GM12878 (cell line): Measurements from ENCODE around the gene ITPR3.

Experiments used
- ATF7 ChIP-seq: fragments of 450-650 bp; IDR thresholded peaks from 2 replicates; pipeline ENCODE4 v1.6.1; 2016; ENCODE audit warnings: low read depth, mild to moderate bottlenecking
- CEBPB ChIP-seq, 2 experiments: fragments of 150-350 bp in 1 of 2; IDR thresholded peaks; 2 replicates each; pipeline ENCODE4 v1.6.1; 2012 to 2014; ENCODE audit warnings: low read depth in 2 of 2, low read length in 2 of 2, borderline replicate concordance in 1 of 2, inconsistent platforms in 1 of 2
- EZH2 ChIP-seq: IDR thresholded peaks from 2 replicates; pipeline ENCODE4 v1.6.1; 2012; ENCODE audit warnings: low read depth, mild to moderate bottlenecking, control low read depth, inconsistent platforms, low read length, borderline replicate concordance; ENCODE audit not compliant: control insufficient read depth
- NR2C2 ChIP-seq: IDR thresholded peaks from 2 replicates; pipeline ENCODE4 v1.6.1; 2011; ENCODE audit warnings: borderline replicate concordance, low read depth; ENCODE audit not compliant: control insufficient read depth, insufficient read length
- POLR2A ChIP-seq: IDR thresholded peaks from 2 replicates; pipeline ENCODE4 v1.6.1; 2011; ENCODE audit warnings: low read depth, mild to moderate bottlenecking, low read length
- POLR2AphosphoS2 ChIP-seq: IDR thresholded peaks from 2 replicates; pipeline ENCODE4 v1.6.1; 2011; ENCODE audit warnings: low read depth, mild to moderate bottlenecking, low read length, improper control_type of control experiment, moderate library complexity
- SP1 ChIP-seq: IDR thresholded peaks from one replicate; pipeline ENCODE4 v1.6.1; 2011; ENCODE audit warnings: low read depth, low read length
- USF1 ChIP-seq: IDR thresholded peaks from 2 replicates; pipeline ENCODE4 v1.6.1; 2011; ENCODE audit warnings: borderline replicate concordance, low read depth, mild to moderate bottlenecking, moderate library complexity, mixed read lengths, low read length; ENCODE audit not compliant: insufficient read depth; ENCODE audit errors: extremely low read length
- TF ChIP-seq, protein P1 (sequence below), 3 experiments: IDR thresholded peaks in 2 of 3; conservative IDR thresholded peaks in 1 of 3; 2 replicates each; pipeline ENCODE4 v1.5.1; 2011; ENCODE audit warnings: low read depth in 3 of 3, low read length in 3 of 3, mild to moderate bottlenecking in 3 of 3, control low read depth in 2 of 3, moderate library complexity in 2 of 3, inconsistent platforms in 1 of 3, mixed read lengths in 1 of 3; ENCODE audit not compliant: control insufficient read depth in 2 of 3, insufficient read depth in 1 of 3; ENCODE audit errors: extremely low read depth in 1 of 3
- TF ChIP-seq, protein P2 (sequence below): IDR thresholded peaks from 2 replicates; pipeline ENCODE4 v1.6.1; 2012; ENCODE audit warnings: low read depth, low read length, improper control_type of control experiment

GRCh38 chr6:33607126-33607783 lies 13.9 kb upstream of the ITPR3 start:
- TF ChIP-seq, protein P1, sequence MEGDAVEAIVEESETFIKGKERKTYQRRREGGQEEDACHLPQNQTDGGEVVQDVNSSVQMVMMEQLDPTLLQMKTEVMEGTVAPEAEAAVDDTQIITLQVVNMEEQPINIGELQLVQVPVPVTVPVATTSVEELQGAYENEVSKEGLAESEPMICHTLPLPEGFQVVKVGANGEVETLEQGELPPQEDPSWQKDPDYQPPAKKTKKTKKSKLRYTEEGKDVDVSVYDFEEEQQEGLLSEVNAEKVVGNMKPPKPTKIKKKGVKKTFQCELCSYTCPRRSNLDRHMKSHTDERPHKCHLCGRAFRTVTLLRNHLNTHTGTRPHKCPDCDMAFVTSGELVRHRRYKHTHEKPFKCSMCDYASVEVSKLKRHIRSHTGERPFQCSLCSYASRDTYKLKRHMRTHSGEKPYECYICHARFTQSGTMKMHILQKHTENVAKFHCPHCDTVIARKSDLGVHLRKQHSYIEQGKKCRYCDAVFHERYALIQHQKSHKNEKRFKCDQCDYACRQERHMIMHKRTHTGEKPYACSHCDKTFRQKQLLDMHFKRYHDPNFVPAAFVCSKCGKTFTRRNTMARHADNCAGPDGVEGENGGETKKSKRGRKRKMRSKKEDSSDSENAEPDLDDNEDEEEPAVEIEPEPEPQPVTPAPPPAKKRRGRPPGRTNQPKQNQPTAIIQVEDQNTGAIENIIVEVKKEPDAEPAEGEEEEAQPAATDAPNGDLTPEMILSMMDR (IDR thresholded peaks at IDR 0.05 in 2 of 3, conservative IDR thresholded peaks at IDR 0.05 in 1 of 3; ENCODE audit: control insufficient read depth in 2 of 3, extremely low read depth in 1 of 3, insufficient read depth in 1 of 3, low read depth in 3 of 3, low read length in 3 of 3) = no peak
- no peak for TF ChIP-seq USF1
- TF ChIP-seq EZH2 = no peak
- no peak for TF ChIP-seq ATF7
- TF ChIP-seq POLR2AphosphoS2 = no peak
- TF ChIP-seq, protein P2, sequence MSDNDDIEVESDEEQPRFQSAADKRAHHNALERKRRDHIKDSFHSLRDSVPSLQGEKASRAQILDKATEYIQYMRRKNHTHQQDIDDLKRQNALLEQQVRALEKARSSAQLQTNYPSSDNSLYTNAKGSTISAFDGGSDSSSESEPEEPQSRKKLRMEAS = no peak
- TF ChIP-seq POLR2A = no peak
- no peak for TF ChIP-seq NR2C2
- TF ChIP-seq CEBPB (IDR thresholded peaks at IDR 0.05; ENCODE audit: borderline replicate concordance in 1 of 2, low read depth in 2 of 2, low read length in 2 of 2) = no peak
- no peak for TF ChIP-seq SP1
